HEK293 (cell line): Measurements from ENCODE around the gene ALAD.
"Not testable (repeated sequence)": the region's sequence is repeated elsewhere in the genome, so short reads cannot be mapped to it uniquely, and the experiment has no call there.

Source experiments
- CTCF ChIA-PET: fragments of 350-600 bp; formaldehyde crosslinking; extraction: SDS; loops from one replicate; lab custom pipeline; 2021; ENCODE audit warnings: antibody characterized with exemption; lab: Yijun Ruan, JAX
- POLR2A ChIA-PET: fragments of 300-600 bp; formaldehyde crosslinking; extraction: SDS; loops from one replicate; lab custom pipeline; 2020; ENCODE audit warnings: antibody characterized with exemption, inconsistent platforms; lab: Yijun Ruan, JAX
- H3K27ac ChIP-seq: fragments of 200-500 bp; sonication (Bioruptor generic); 2 replicates; pipeline ENCODE4 v1.5.1; 2014; ENCODE audit warnings: low read depth, low read length, control low read depth, inconsistent platforms; ENCODE audit errors: extremely low read depth
- H3K36me3 ChIP-seq, 2 experiments: fragments of 200-500 bp in 1 of 2; sonication (Bioruptor generic) in 1 of 2; 1 replicate in 1 of 2; 2 replicates in 1 of 2; pipeline ENCODE4 v1.5.1; 2014 to 2017; ENCODE audit warnings: inconsistent platforms in 2 of 2, low read length in 2 of 2; ENCODE audit not compliant: control insufficient read depth in 2 of 2, insufficient read depth in 1 of 2
- H3K4me1 ChIP-seq: fragments of 200-500 bp; sonication (Bioruptor generic); 2 replicates; pipeline ENCODE4 v1.5.1; 2014; ENCODE audit warnings: mild to moderate bottlenecking, low read length, inconsistent platforms; ENCODE audit not compliant: control insufficient read depth, insufficient read depth
- H3K4me3 ChIP-seq: 2 replicates; pipeline ENCODE4 v1.5.1; 2011; ENCODE audit warnings: low read depth, mild to moderate bottlenecking, control low read depth, low read length, moderate library complexity
- H3K9me3 ChIP-seq: fragments of 200-500 bp; sonication (Bioruptor generic); 2 replicates; pipeline ENCODE4 v1.5.1; 2014; ENCODE audit warnings: low read depth, low read length, inconsistent platforms; ENCODE audit not compliant: control insufficient read depth, insufficient read depth
- BCL11A ChIP-seq: fragments of 450-650 bp; formaldehyde crosslinking; IDR thresholded peaks from 2 replicates; pipeline ENCODE4 v1.5.1; 2016; ENCODE audit warnings: low read depth, missing biosample characterization, missing genetic modification characterization
- BCL11B ChIP-seq: fragments of 450-650 bp; formaldehyde crosslinking; IDR thresholded peaks from 2 replicates; pipeline ENCODE4 v1.5.1; 2016; ENCODE audit warnings: low read depth, missing biosample characterization, missing genetic modification characterization
- OSR2 ChIP-seq: fragments of 450-650 bp; formaldehyde crosslinking; IDR thresholded peaks from 2 replicates; pipeline ENCODE4 v1.5.1; 2016; ENCODE audit warnings: missing biosample characterization, missing genetic modification characterization
- SP7 ChIP-seq: fragments of 450-650 bp; formaldehyde crosslinking; IDR thresholded peaks from 2 replicates; pipeline ENCODE4 v1.5.1; 2016; ENCODE audit warnings: missing biosample characterization, missing genetic modification characterization
- TRIM28 ChIP-seq: IDR thresholded peaks from 2 replicates; pipeline ENCODE4 v1.6.1; 2011; ENCODE audit warnings: low read length, control low read depth, borderline replicate concordance
- ZBTB1 ChIP-seq: fragments of 450-650 bp; formaldehyde crosslinking; IDR thresholded peaks from 2 replicates; pipeline ENCODE4 v1.5.1; 2016; ENCODE audit warnings: missing biosample characterization, missing genetic modification characterization
- ZBTB11 ChIP-seq: fragments of 450-650 bp; formaldehyde crosslinking; conservative IDR thresholded peaks from 2 replicates; pipeline ENCODE4 v1.5.1; 2016; ENCODE audit warnings: low read depth, missing biosample characterization, missing genetic modification characterization
- ZFP37 ChIP-seq: fragments of 450-650 bp; formaldehyde crosslinking; IDR thresholded peaks from 2 replicates; pipeline ENCODE4 v1.5.1; 2016; ENCODE audit warnings: missing biosample characterization, missing genetic modification characterization
- ZIC2 ChIP-seq: fragments of 450-650 bp; formaldehyde crosslinking; IDR thresholded peaks from 2 replicates; pipeline ENCODE4 v1.5.1; 2016; ENCODE audit warnings: missing biosample characterization, missing genetic modification characterization
- ZNF148 ChIP-seq: fragments of 450-650 bp; formaldehyde crosslinking; IDR thresholded peaks from 2 replicates; pipeline ENCODE4 v1.5.0; 2017; ENCODE audit warnings: missing biosample characterization, missing genetic modification characterization, borderline replicate concordance
- ZNF155 ChIP-seq: fragments of 450-650 bp; formaldehyde crosslinking; IDR thresholded peaks from 2 replicates; pipeline ENCODE4 v1.5.1; 2016; ENCODE audit warnings: missing biosample characterization, missing genetic modification characterization
- ZNF169 ChIP-seq: fragments of 450-650 bp; formaldehyde crosslinking; IDR thresholded peaks from 2 replicates; pipeline ENCODE4 v1.5.1; 2016; ENCODE audit warnings: missing biosample characterization, missing genetic modification characterization
- ZNF184 ChIP-seq: fragments of 450-650 bp; IDR thresholded peaks from 2 replicates; pipeline ENCODE4 v1.5.1; 2018; ENCODE audit warnings: missing biosample characterization, mild to moderate bottlenecking, missing genetic modification characterization
- ZNF221 ChIP-seq: fragments of 450-650 bp; formaldehyde crosslinking; IDR thresholded peaks from 2 replicates; pipeline ENCODE4 v1.5.1; 2017; ENCODE audit warnings: missing biosample characterization, missing genetic modification characterization, borderline replicate concordance
- ZNF23 ChIP-seq: fragments of 450-650 bp; formaldehyde crosslinking; IDR thresholded peaks from 2 replicates; pipeline ENCODE4 v1.5.1; 2016; ENCODE audit warnings: missing biosample characterization, missing genetic modification characterization, borderline replicate concordance
- ZNF239 ChIP-seq: fragments of 450-650 bp; formaldehyde crosslinking; IDR thresholded peaks from 2 replicates; pipeline ENCODE4 v1.5.1; 2016; ENCODE audit warnings: missing biosample characterization, missing genetic modification characterization
- ZNF292 ChIP-seq: fragments of 450-650 bp; formaldehyde crosslinking; IDR thresholded peaks from 2 replicates; pipeline ENCODE4 v1.5.1; 2016; ENCODE audit warnings: low read depth, missing biosample characterization, missing genetic modification characterization, borderline replicate concordance
- ZNF391 ChIP-seq: fragments of 450-650 bp; formaldehyde crosslinking; IDR thresholded peaks from 2 replicates; pipeline ENCODE4 v1.5.1; 2016; ENCODE audit warnings: low read depth, missing biosample characterization, missing genetic modification characterization, borderline replicate concordance
- ZNF398 ChIP-seq: fragments of 450-650 bp; formaldehyde crosslinking; IDR thresholded peaks from 2 replicates; pipeline ENCODE4 v1.5.1; 2017; ENCODE audit warnings: missing biosample characterization, missing genetic modification characterization
- ZNF510 ChIP-seq: fragments of 450-650 bp; formaldehyde crosslinking; IDR thresholded peaks from 2 replicates; pipeline ENCODE4 v1.5.1; 2018; ENCODE audit warnings: mild to moderate bottlenecking, missing genetic modification characterization, missing biosample characterization; ENCODE audit not compliant: insufficient replicate concordance
- ZNF792 ChIP-seq: fragments of 450-650 bp; formaldehyde crosslinking; IDR thresholded peaks from 2 replicates; pipeline ENCODE4 v1.5.1; 2016; ENCODE audit warnings: missing biosample characterization, missing genetic modification characterization
- ZNF843 ChIP-seq: fragments of 450-650 bp; formaldehyde crosslinking; IDR thresholded peaks from 2 replicates; pipeline ENCODE4 v1.5.1; 2016; ENCODE audit warnings: missing biosample characterization, missing genetic modification characterization
- TF ChIP-seq, protein P1 (sequence below): fragments of 450-650 bp; formaldehyde crosslinking; IDR thresholded peaks from 2 replicates; pipeline ENCODE4 v1.5.1; 2016; ENCODE audit warnings: missing biosample characterization, missing genetic modification characterization

The ALAD gene

DNA sequence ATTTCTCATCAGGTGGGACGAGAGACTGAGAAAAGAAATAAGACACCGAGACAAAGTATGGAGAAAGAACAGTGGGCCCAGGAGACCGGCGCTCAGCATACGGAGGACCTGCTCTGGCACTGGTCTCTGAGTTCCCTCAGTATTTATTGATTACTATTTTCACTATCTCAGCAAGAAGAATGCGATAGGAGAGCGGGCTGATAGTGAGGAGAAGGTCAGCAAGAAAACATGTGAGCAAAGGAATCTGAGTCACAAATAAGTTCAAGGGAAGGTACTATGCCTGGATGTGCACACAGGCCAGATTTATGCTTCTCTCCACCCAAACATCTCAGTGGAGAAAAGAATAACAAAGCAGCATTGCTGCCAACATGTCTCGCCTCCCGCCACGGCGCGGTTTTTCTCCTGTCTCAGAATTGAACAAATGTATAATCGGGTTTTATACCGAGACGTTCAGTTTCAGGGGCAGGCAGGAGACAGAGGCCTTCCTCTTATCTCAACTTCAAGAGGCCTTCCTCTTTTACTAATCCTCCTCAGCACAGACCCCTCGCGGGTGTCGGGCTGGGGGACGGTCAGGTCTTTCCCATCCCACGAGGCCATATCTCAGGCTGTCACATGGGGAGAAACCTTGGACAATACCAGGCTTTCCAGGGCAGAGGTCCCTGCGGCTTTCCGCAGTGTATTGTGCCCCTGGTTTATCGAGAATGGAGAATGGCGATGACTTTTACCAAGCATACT lies 21.8 kb downstream of the ALAD start:
- H3K4me1 ChIP-seq, H3K27ac ChIP-seq, H3K4me3 ChIP-seq, H3K9me3 ChIP-seq, POLR2A ChIA-PET: not testable (repeated sequence)
- peaks cover 0 to 13% of the 10 kb centered on the region in 2 experiments; a peak in 2 of 3 replicates for H3K36me3 ChIP-seq
- CTCF ChIA-PET: interaction anchor here (1.3 kb wide), 1 partner anchor 22 kb away, joined by 4 read pairs; the partner anchor contains the start of gene ALAD

DNA sequence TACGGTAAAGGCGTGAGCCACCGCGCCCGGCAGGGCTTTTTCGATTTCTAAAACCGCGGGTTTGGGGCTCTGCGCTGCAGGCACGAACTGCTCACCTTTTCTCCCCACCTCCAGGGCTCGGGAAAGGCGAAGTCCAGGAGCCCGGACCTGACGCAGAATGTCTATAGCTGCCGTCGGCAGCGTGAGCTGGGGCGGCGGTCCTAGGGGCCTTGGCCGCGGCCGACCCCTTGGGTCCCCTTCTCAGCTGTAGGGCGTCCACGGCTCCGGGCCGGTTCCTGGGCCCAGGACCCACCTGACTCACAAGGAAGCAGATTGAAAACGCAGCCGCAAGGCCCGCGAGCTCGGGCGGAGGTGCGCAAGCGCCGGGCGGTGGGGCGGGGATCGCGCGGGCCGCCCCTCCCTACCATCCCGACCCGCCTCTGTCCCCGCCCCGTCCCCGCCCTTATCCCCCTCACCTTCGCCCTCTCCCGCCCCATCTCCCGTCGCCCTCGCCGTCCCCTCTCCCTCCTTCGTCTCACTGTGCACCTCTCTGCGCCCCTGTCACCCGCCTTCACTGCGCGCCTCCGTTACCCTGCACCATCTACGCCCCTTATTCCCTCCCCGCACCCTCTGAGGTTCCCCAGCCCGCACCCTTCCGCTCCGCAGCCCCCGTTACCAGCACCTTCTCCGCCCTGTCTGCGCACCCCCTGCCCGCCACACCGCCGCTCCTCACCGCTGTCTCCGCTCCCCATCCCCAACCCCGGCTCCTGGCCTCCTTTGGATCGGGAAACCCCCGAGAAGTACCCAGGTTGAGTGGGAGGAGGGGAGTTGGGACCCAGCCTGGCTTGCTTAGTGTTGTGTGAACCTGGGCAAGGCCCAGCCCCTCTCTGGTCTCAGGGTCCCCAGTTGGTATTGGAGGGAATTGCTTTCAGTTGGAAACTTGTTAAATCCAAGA lies 24.2 kb downstream of the ALAD start, which contains the start of gene HDHD3:
Gene HDHD3, minus strand, starts transcription at position 353 of the 934 bp plus-strand sequence. CDS start 2,632 bp downstream, outside the sequence.
- peaks cover 0 to 32% of the 10 kb centered on the region in 2 experiments; a peak in 2 of 3 replicates for H3K36me3 ChIP-seq
- H3K4me1 ChIP-seq: peaks cover 3% of the 10 kb centered on the region; the same call in 1 of the 2 replicates
- ChIA-PET POLR2A (interaction anchor here (0.6 to 2.0 kb wide), 13 partner anchors 11 to 101 kb away, joined by 3 to 20 read pairs (median 4); partner anchors contain the start of genes ALAD, C9orf43, CDC26 and POLE3), CTCF (interaction anchor here (0.7 to 1.1 kb wide), 2 partner anchors 68 to 728 kb away, joined by 3 to 4 read pairs; no protein-coding TSS in a partner anchor)
- no peaks in the 10 kb centered on the region for H3K9me3 ChIP-seq
- H3K4me3 ChIP-seq: peak within 1 kb of the TSS; percentile 64
- peak within 1 kb of the TSS; percentile 81 for H3K27ac ChIP-seq
- TF ChIP-seq ZNF221 (tag by site-specific recombination) (no peak), ZIC2 (no peak; the same call in 1 of the 2 replicates), ZNF843 (peak; percentile 27; the same call in 1 of the 2 replicates), TRIM28 (no peak), ZNF184 (tag by site-specific recombination) (no peak), BCL11A (tag by site-specific recombination) (no peak), ZNF510 (tag by site-specific recombination) (no peak), ZNF792 (no peak), ZBTB11 (tag by site-specific recombination) (no peak), ZBTB1 (tag by site-specific recombination) (no peak), ZNF292 (tag by site-specific recombination) (no peak), SP7 (tag by site-specific recombination) (0 out of 2 replicates have a peak, but pooled peaks have one; percentile 45), ZNF239 (tag by site-specific recombination) (no peak), BCL11B (tag by site-specific recombination) (peak; percentile 24; the same call in 1 of the 2 replicates), ZNF398 (tag by site-specific recombination) (peak; percentile 96), ZFP37 (no peak), ZNF169 (tag by site-specific recombination) (no peak), ZNF23 (tag by site-specific recombination) (no peak), OSR2 (no peak), ZNF391 (no peak), ZNF148 (tag by site-specific recombination) (no peak), ZNF155 (tag by site-specific recombination) (no peak)
- TF ChIP-seq, protein P1, sequence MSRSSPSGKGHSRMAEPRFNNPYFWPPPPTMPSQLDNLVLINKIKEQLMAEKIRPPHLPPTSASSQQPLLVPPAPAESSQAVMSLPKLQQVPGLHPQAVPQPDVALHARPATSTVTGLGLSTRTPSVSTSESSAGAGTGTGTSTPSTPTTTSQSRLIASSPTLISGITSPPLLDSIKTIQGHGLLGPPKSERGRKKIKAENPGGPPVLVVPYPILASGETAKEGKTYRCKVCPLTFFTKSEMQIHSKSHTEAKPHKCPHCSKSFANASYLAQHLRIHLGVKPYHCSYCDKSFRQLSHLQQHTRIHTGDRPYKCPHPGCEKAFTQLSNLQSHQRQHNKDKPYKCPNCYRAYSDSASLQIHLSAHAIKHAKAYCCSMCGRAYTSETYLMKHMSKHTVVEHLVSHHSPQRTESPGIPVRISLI (tag by site-specific recombination): no peak
